MCF 10A (cell line): ENCODE data around the gene SPRED2. TPM values are rescaled to one million over a fixed set of nuclear protein-coding genes. Genes with fewer than 3 reads are reported as not detected.

ENCODE experiments used
- BruUV-seq: library from RNA; stranded (reverse); fragments of 400-500 nt; replicated peaks from 2 replicates; lab custom pipeline; 2021; lab: Mats Ljungman, UMichigan
- CTCF ChIA-PET: fragments of 300-600 bp; sonication (Branson Sonifier 250); formaldehyde crosslinking; extraction: SDS; loops from one replicate; lab custom pipeline; 2021; ENCODE audit warnings: antibody characterized with exemption, inconsistent platforms; lab: Yijun Ruan, JAX
- POLR2A ChIA-PET: fragments of 300-600, 350-650 bp; sonication (Branson Sonifier 250); formaldehyde crosslinking; extraction: SDS; loops from one replicate; lab custom pipeline; 2020; ENCODE audit warnings: antibody characterized with exemption, inconsistent platforms; lab: Yijun Ruan, JAX
- DNase-seq: peaks from one replicate; pipeline ENCODE4 v3.0.0-alpha.2; 2018; ENCODE audit not compliant: unreplicated experiment
- H3K27ac Mint-ChIP-seq: one replicate; pipeline ENCODE4 v1.8.0; 2022; ENCODE audit warnings: mild to moderate bottlenecking, low read depth, mixed read lengths; ENCODE audit not compliant: unreplicated experiment
- H3K27me3 Mint-ChIP-seq: one replicate; pipeline ENCODE4 v1.8.0; 2022; ENCODE audit warnings: mixed read lengths; ENCODE audit not compliant: insufficient read depth, unreplicated experiment
- H3K36me3 Mint-ChIP-seq: one replicate; pipeline ENCODE4 v1.8.0; 2022; ENCODE audit warnings: mild to moderate bottlenecking, moderate library complexity, mixed read lengths; ENCODE audit not compliant: insufficient read depth, unreplicated experiment
- H3K4me1 Mint-ChIP-seq: one replicate; pipeline ENCODE4 v1.8.0; 2022; ENCODE audit warnings: mixed read lengths; ENCODE audit not compliant: insufficient read depth, unreplicated experiment
- H3K4me3 Mint-ChIP-seq: one replicate; pipeline ENCODE4 v1.8.0; 2022; ENCODE audit warnings: mild to moderate bottlenecking, moderate library complexity, mixed read lengths; ENCODE audit not compliant: unreplicated experiment
- H3K9me3 Mint-ChIP-seq: one replicate; pipeline ENCODE4 v1.8.0; 2022; ENCODE audit warnings: mixed read lengths; ENCODE audit not compliant: unreplicated experiment
- CTCF ChIP-seq: fragments of 200-600 bp; IDR thresholded peaks from one replicate; pipeline ENCODE4 v1.8.0; 2022; ENCODE audit warnings: antibody characterized with exemption, mild to moderate bottlenecking; ENCODE audit not compliant: unreplicated experiment
- intact Hi-C: fragments of 100-400 bp; cut with micrococcal nuclease; formaldehyde crosslinking; loops from 2 replicates; pipeline ENCODE4 v1.14.1; 2022
- total RNA-seq: library from RNA; stranded (reverse); gene quantifications from 2 replicates; pipeline ENCODE4 v1.2.3, GENCODE V29; 2022

Gene SPRED2
- total RNA-seq, 1 experiment from 2014 or later: 38.6 TPM

GRCh38 chr2:65386989-65387388 is 45.4 kb downstream of the SPRED2 start:
- CTCF ChIA-PET: interaction anchor here (0.7 kb wide), 3 partner anchors 14 to 180 kb away, joined by 3 to 4 read pairs (median 3); no protein-coding TSS in a partner anchor
- no peak for TF ChIP-seq CTCF
- Mint-ChIP-seq H3K36me3 (peaks cover 14% of the 10 kb centered on the region), H3K27me3 (no peaks in the 10 kb centered on the region), H3K4me3 (no peak overlapping the region), H3K9me3 (no peaks in the 10 kb centered on the region), H3K4me1 (peaks cover 74% of the 10 kb centered on the region), H3K27ac (peak overlapping the region; percentile 27)
- intact Hi-C loops: no loop called here
- BruUV-seq: no TSS peak
- no peak for DNase-seq
- POLR2A ChIA-PET: interaction anchor here (1.0 to 4.6 kb wide), 9 partner anchors 9 to 252 kb away, joined by 3 to 51 read pairs (median 10); partner anchors contain the start of gene SPRED2

- Mint-ChIP-seq H3K9me3 (no peaks in the 10 kb centered on the region), H3K27me3 (no peaks in the 10 kb centered on the region), H3K4me3 (no peak overlapping the region), H3K36me3 (peaks cover 14% of the 10 kb centered on the region), H3K27ac (no peak overlapping the region), H3K4me1 (peaks cover 71% of the 10 kb centered on the region)
- DNase-seq: peak; percentile 33
- POLR2A ChIA-PET: interaction anchor here (0.9 to 4.6 kb wide), 9 partner anchors 8 to 252 kb away, joined by 3 to 51 read pairs (median 10); partner anchors contain the start of gene SPRED2
- intact Hi-C loops: no loop called here
- CTCF ChIA-PET: interaction anchor here (0.6 to 1.3 kb wide), 4 partner anchors 19 to 180 kb away, joined by 3 to 6 read pairs (median 3); no protein-coding TSS in a partner anchor
- no TSS peak for BruUV-seq
- TF ChIP-seq CTCF: no peak
These were observed 46.1 kb downstream of the SPRED2 start for GRCh38 chr2:65386344-65386743.

- H3K4me3 Mint-ChIP-seq: no peak overlapping the region
- H3K27me3 Mint-ChIP-seq: no peaks in the 10 kb centered on the region
- no peak for TF ChIP-seq CTCF
- H3K27ac Mint-ChIP-seq: peak overlapping the region; percentile 81
- H3K36me3 Mint-ChIP-seq: peaks cover 14% of the 10 kb centered on the region
- CTCF ChIA-PET: interaction anchor here (0.6 to 2.1 kb wide), 10 partner anchors 24 to 190 kb away, joined by 3 to 8 read pairs (median 4); no protein-coding TSS in a partner anchor
- no peaks in the 10 kb centered on the region for H3K9me3 Mint-ChIP-seq
- POLR2A ChIA-PET: interaction anchor here (0.7 to 5.6 kb wide), 14 partner anchors 10 to 184 kb away, joined by 3 to 67 read pairs (median 8); partner anchors contain the start of genes ACTR2 and SPRED2
- peaks cover 65% of the 10 kb centered on the region for H3K4me1 Mint-ChIP-seq
- no peak for DNase-seq
- BruUV-seq: no TSS peak
- intact Hi-C loops: loop anchor here (1.0 to 5.0 kb wide), 5 partner anchors 17 to 183 kb away; partner anchors contain the start of gene SPRED2
These were observed 48.6 kb downstream of the SPRED2 start for GRCh38 chr2:65383541-65384488.
